ENCODE results near the gene MAGEA8.
"Not testable (repeated sequence)": the region's sequence is repeated elsewhere in the genome, so short reads cannot be mapped to it uniquely, and the experiment has no call there.

The MAGEA8 gene

GRCh38 chrX:149881081-149881711, at the start of gene MAGEA8:
Gene MAGEA8, plus strand, starts transcription at chrX:149881183. Its CDS starts 3,090 bp downstream, at chrX:149884273.
- no peak for DNase-seq

- no peak for DNase-seq
Measured at GRCh38 chrX:149831473-149831872, 49.5 kb upstream of the MAGEA8 start.

GRCh38 chrX:149836728-149837127, 44.3 kb upstream of the MAGEA8 start:
- not testable (repeated sequence) for DNase-seq

GRCh38 chrX:149837167-149837566, 43.8 kb upstream of the MAGEA8 start:
- DNase-seq = no peak

- DNase-seq = no peak
Measured at GRCh38 chrX:149837639-149838038, 43.3 kb upstream of the MAGEA8 start.

- DNase-seq = no peak
Measured at GRCh38 chrX:149841929-149842328, 39.1 kb upstream of the MAGEA8 start.

- DNase-seq = no peak
Measured at GRCh38 chrX:149845385-149845784, 35.6 kb upstream of the MAGEA8 start.

- no peak for DNase-seq
Measured at GRCh38 chrX:149846789-149847188, 34.2 kb upstream of the MAGEA8 start.

- no peak for DNase-seq
Measured at GRCh38 chrX:149848855-149849254, 32.1 kb upstream of the MAGEA8 start.

- no peak for DNase-seq
Measured at GRCh38 chrX:149849787-149850186, 31.2 kb upstream of the MAGEA8 start.

GRCh38 chrX:149851864-149852263, 29.1 kb upstream of the MAGEA8 start:
- no peak for DNase-seq

- DNase-seq = no peak
Measured at GRCh38 chrX:149853925-149854324, 27.1 kb upstream of the MAGEA8 start.

- no peak for DNase-seq
Measured at GRCh38 chrX:149858592-149858991, 22.4 kb upstream of the MAGEA8 start.

GRCh38 chrX:149860445-149860844, 20.5 kb upstream of the MAGEA8 start:
- DNase-seq = no peak

- DNase-seq = no peak
Measured at GRCh38 chrX:149865390-149865789, 15.6 kb upstream of the MAGEA8 start.

GRCh38 chrX:149867488-149867887, 13.5 kb upstream of the MAGEA8 start:
- DNase-seq = no peak

GRCh38 chrX:149870840-149871239, 10.1 kb upstream of the MAGEA8 start:
- DNase-seq = no peak

GRCh38 chrX:149871433-149871832, 9.6 kb upstream of the MAGEA8 start:
- DNase-seq = no peak

- peak; percentile 10 for DNase-seq
Measured at GRCh38 chrX:149871940-149872339, 9.0 kb upstream of the MAGEA8 start.

- no peak for DNase-seq
Measured at GRCh38 chrX:149877157-149877556, 3.8 kb upstream of the MAGEA8 start.

- DNase-seq = no peak
Measured at GRCh38 chrX:149877636-149878035, 3.3 kb upstream of the MAGEA8 start.

- DNase-seq = not testable (repeated sequence)
Measured at GRCh38 chrX:149890828-149891227, 9.8 kb downstream of the MAGEA8 start.

GRCh38 chrX:149898554-149898953, 17.6 kb downstream of the MAGEA8 start:
- no peak for DNase-seq

GRCh38 chrX:149903889-149904748, 23.1 kb downstream of the MAGEA8 start:
- no peak for DNase-seq
